Measurements from ENCODE around the gene CYP2E1.
"Not testable (repeated sequence)": the region's sequence is repeated elsewhere in the genome, so short reads cannot be mapped to it uniquely, and the experiment has no call there.

Gene CYP2E1

DNA sequence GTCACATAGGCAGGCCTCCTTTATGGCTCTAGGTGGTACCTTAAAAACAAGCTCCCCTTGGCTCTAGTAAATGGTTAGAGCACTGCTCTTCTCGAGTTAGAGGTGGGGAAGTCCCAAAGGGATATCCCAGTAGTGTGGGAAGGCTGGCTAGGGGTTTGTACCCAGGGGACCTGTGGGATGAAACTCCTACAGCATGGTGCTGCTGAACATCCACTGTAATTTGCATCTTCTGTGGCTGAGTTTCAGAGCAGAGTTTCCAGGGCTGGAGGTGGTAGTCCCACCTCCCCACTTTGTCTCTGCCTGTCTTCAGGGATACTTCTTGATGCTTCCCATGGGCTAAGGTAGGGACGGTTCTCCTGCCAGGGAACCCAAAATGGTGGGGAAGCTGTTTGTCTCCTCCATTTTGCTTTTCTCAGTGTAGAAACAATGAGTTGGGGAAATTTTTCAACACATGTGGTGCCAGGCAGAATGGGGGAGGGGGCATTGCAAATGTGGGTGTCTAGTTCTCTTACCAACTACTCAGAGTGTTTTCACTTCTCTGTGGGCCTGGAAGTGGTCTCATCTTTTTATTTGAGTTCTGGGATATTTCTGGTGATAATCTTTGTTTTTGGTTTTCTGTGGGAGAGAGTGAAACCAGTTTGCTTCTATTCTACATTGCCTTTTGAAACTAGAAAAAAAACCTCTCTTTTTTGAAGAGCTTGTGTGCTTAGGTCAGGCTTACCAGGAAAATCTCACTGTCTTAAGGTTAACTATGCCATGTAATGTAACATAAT lies 37.2 kb upstream of the CYP2E1 start:
- no peak for DNase-seq
- in situ Hi-C loops (cut with HindIII; ENCODE audit: low pct_ligation_motif_present, low sequenced_read_pairs) = no loop called here
- Histone ChIP-seq H3K36me3 (replicated peaks) (no peaks in the 10 kb centered on the region), H3K27me3 (replicated peaks) (no peaks in the 10 kb centered on the region), H3K27ac (no peak overlapping the region), H3K4me3 (ENCODE audit: low read depth, low read length) (no peak overlapping the region)
- TF ChIP-seq, protein P1, sequence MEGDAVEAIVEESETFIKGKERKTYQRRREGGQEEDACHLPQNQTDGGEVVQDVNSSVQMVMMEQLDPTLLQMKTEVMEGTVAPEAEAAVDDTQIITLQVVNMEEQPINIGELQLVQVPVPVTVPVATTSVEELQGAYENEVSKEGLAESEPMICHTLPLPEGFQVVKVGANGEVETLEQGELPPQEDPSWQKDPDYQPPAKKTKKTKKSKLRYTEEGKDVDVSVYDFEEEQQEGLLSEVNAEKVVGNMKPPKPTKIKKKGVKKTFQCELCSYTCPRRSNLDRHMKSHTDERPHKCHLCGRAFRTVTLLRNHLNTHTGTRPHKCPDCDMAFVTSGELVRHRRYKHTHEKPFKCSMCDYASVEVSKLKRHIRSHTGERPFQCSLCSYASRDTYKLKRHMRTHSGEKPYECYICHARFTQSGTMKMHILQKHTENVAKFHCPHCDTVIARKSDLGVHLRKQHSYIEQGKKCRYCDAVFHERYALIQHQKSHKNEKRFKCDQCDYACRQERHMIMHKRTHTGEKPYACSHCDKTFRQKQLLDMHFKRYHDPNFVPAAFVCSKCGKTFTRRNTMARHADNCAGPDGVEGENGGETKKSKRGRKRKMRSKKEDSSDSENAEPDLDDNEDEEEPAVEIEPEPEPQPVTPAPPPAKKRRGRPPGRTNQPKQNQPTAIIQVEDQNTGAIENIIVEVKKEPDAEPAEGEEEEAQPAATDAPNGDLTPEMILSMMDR (IDR thresholded peaks at IDR 0.05; ENCODE audit: low read depth, low read length, missing control alignments) = no peak

DNA sequence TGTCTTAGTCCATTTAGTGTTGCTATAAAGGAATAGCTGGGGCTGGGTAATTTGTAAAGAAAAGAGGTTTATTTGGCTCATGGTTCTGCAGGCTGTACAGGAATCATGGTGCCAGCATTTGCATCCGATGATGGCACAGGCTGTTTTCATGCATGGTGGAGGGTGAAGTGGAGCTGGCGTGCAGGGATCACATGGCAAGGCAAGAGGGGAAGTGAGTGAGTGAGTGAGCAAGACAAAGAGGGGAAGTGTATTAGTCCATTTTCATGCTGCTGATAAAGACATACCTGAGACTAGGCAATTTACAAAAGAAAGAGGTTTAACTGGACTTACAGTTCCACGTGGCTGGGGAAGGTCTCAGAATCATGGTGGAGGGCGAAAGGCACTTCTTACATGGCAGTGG lies 33.6 kb upstream of the CYP2E1 start:
- in situ Hi-C loops (cut with HindIII; ENCODE audit: low pct_ligation_motif_present, low sequenced_read_pairs); H3K27me3 ChIP-seq (replicated peaks); H3K27ac ChIP-seq; H3K36me3 ChIP-seq (replicated peaks); DNase-seq; H3K4me3 ChIP-seq (ENCODE audit: low read depth, low read length): not testable (repeated sequence)

- TF ChIP-seq, protein P1 (IDR thresholded peaks at IDR 0.05; ENCODE audit: low read depth, low read length, missing control alignments) = peak; percentile 40
These were observed 29.8 kb upstream of the CYP2E1 start for GRCh38 chr10:133497363-133497762.

GRCh38 chr10:133499176-133499575 lies 28.0 kb upstream of the CYP2E1 start:
- DNase-seq; H3K36me3 ChIP-seq (replicated peaks); H3K4me3 ChIP-seq (ENCODE audit: low read depth, low read length); H3K27me3 ChIP-seq (replicated peaks); in situ Hi-C loops (cut with HindIII; ENCODE audit: low pct_ligation_motif_present, low sequenced_read_pairs); H3K27ac ChIP-seq: not testable (repeated sequence)

More at GRCh38 chr10:133497363-133497762, 29.8 kb upstream of the CYP2E1 start:
- H3K4me3 ChIP-seq (ENCODE audit: low read depth, low read length); DNase-seq; in situ Hi-C loops (cut with HindIII; ENCODE audit: low pct_ligation_motif_present, low sequenced_read_pairs); H3K27me3 ChIP-seq (replicated peaks); H3K36me3 ChIP-seq (replicated peaks); H3K27ac ChIP-seq: not testable (repeated sequence)

- H3K27ac ChIP-seq; H3K36me3 ChIP-seq (replicated peaks); in situ Hi-C loops (cut with HindIII; ENCODE audit: low pct_ligation_motif_present, low sequenced_read_pairs); DNase-seq; H3K27me3 ChIP-seq (replicated peaks); H3K4me3 ChIP-seq (ENCODE audit: low read depth, low read length): not testable (repeated sequence)
These were observed 26.3 kb upstream of the CYP2E1 start for GRCh38 chr10:133500897-133501296.

GRCh38 chr10:133509700-133510099 lies 17.5 kb upstream of the CYP2E1 start:
- TF ChIP-seq, protein P1 (IDR thresholded peaks at IDR 0.05; ENCODE audit: low read depth, low read length, missing control alignments) = no peak
- no peak overlapping the region for H3K27ac ChIP-seq
- no peaks in the 10 kb centered on the region for H3K36me3 ChIP-seq (replicated peaks)
- no peaks in the 10 kb centered on the region for H3K27me3 ChIP-seq (replicated peaks)
- in situ Hi-C loops (cut with HindIII; ENCODE audit: low pct_ligation_motif_present, low sequenced_read_pairs) = no loop called here
- no peak for DNase-seq
- no peak overlapping the region for H3K4me3 ChIP-seq (ENCODE audit: low read depth, low read length)

DNA sequence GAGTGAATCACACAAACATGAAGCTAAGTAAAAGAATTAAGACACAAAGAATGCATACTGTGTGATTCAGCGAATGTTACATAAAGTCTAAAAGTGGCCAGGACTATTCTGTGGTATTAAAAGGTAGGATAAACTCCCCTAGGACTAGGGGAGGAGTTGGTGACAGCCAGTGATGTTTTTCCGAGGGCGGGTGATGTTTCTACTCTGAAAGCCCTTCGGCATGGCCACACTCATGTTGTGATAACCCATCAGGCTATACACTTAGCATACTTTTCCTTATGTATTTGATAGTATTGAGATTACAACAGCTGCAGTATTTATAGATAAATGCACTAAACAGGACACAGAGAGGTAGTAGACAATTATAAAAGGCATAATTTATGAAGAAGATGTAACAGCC lies 15.8 kb upstream of the CYP2E1 start:
- in situ Hi-C loops (cut with HindIII; ENCODE audit: low pct_ligation_motif_present, low sequenced_read_pairs) = no loop called here
- Histone ChIP-seq H3K27me3 (replicated peaks) (no peaks in the 10 kb centered on the region), H3K4me3 (ENCODE audit: low read depth, low read length) (no peak overlapping the region), H3K27ac (no peak overlapping the region), H3K36me3 (replicated peaks) (no peaks in the 10 kb centered on the region)
- TF ChIP-seq, protein P1 (IDR thresholded peaks at IDR 0.05; ENCODE audit: low read depth, low read length, missing control alignments) = no peak
- no peak for DNase-seq
